Measurements from ENCODE around the gene ATAD3C. TPM values are rescaled to one million over a fixed set of nuclear protein-coding genes. Genes with fewer than 3 reads are reported as not detected.
"Not testable (repeated sequence)": the region's sequence is repeated elsewhere in the genome, so short reads cannot be mapped to it uniquely, and the experiment has no call there.

Gene ATAD3C
- total RNA-seq, 2 donors from 2014 or later = 1.4 to 2.1 TPM

GRCh38 chr1:1462318-1462966 lies 13.0 kb downstream of the ATAD3C start:
- H3K4me3 Mint-ChIP-seq = peak overlapping the region; percentile 61
- peak overlapping the region; percentile 73 for H3K27ac Mint-ChIP-seq
- ATAC-seq (replicated peaks) = peak; percentile 87
- no peaks in the 10 kb centered on the region for H3K9me3 Mint-ChIP-seq
- peaks cover 3% of the 10 kb centered on the region for H3K27me3 Mint-ChIP-seq
- H3K36me3 Mint-ChIP-seq (ENCODE audit: low read depth) = no peaks in the 10 kb centered on the region
- no peaks in the 10 kb centered on the region for H3K4me1 Mint-ChIP-seq

- Mint-ChIP-seq H3K4me1 (no peaks in the 10 kb centered on the region), H3K36me3 (ENCODE audit: low read depth) (no peaks in the 10 kb centered on the region), H3K27ac (no peak overlapping the region), H3K9me3 (no peaks in the 10 kb centered on the region), H3K4me3 (no peak overlapping the region), H3K27me3 (peaks cover 3% of the 10 kb centered on the region)
- no peak for ATAC-seq (replicated peaks)
Measured at GRCh38 chr1:1463312-1463711, 13.8 kb downstream of the ATAD3C start.

GRCh38 chr1:1468196-1468985 lies 18.9 kb downstream of the ATAD3C start:
- H3K27me3 Mint-ChIP-seq; H3K36me3 Mint-ChIP-seq (ENCODE audit: low read depth); H3K27ac Mint-ChIP-seq; H3K9me3 Mint-ChIP-seq; H3K4me3 Mint-ChIP-seq; H3K4me1 Mint-ChIP-seq; ATAC-seq (replicated peaks): not testable (repeated sequence)

- Mint-ChIP-seq H3K27me3 (no peaks in the 10 kb centered on the region), H3K36me3 (ENCODE audit: low read depth) (peaks cover 5% of the 10 kb centered on the region), H3K4me3 (peak overlapping the region; percentile 98), H3K4me1 (peaks cover 9% of the 10 kb centered on the region), H3K9me3 (no peaks in the 10 kb centered on the region), H3K27ac (peak overlapping the region; percentile 91)
- ATAC-seq (replicated peaks) = peak; percentile 4
Measured at GRCh38 chr1:1470626-1471388, 21.3 kb downstream of the ATAD3C start.

- no peaks in the 10 kb centered on the region for H3K27me3 Mint-ChIP-seq
- H3K9me3 Mint-ChIP-seq = no peaks in the 10 kb centered on the region
Measured at GRCh38 chr1:1471389-1472052, 22.0 kb downstream of the ATAD3C start, which contains the start of gene ATAD3B. Gene ATAD3B (plus strand): TSS chr1:1471765. CDS start chr1:1471885, 120 bp downstream.

GRCh38 chr1:1472053-1472876 lies 22.8 kb downstream of the ATAD3C start:
- H3K4me3 Mint-ChIP-seq = peak overlapping the region; percentile 98
- peak overlapping the region; percentile 36 for H3K27ac Mint-ChIP-seq

More at GRCh38 chr1:1471389-1472052, 22.0 kb downstream of the ATAD3C start, which contains the start of gene ATAD3B:
- Mint-ChIP-seq H3K4me3 (peak within 1 kb of the TSS; percentile 98), H3K27ac (peak within 1 kb of the TSS; percentile 91), H3K36me3 (ENCODE audit: low read depth) (peaks cover 9% of the 10 kb centered on the region), H3K4me1 (peaks cover 9% of the 10 kb centered on the region)
- peak; percentile 100 for ATAC-seq (replicated peaks)

GRCh38 chr1:1476011-1476410 lies 26.5 kb downstream of the ATAD3C start:
- ATAC-seq (replicated peaks); H3K27ac Mint-ChIP-seq; H3K4me1 Mint-ChIP-seq; H3K9me3 Mint-ChIP-seq; H3K27me3 Mint-ChIP-seq; H3K4me3 Mint-ChIP-seq: not testable (repeated sequence)
- H3K36me3 Mint-ChIP-seq (ENCODE audit: low read depth) = peaks cover 48% of the 10 kb centered on the region

More at GRCh38 chr1:1472053-1472876, 22.8 kb downstream of the ATAD3C start:
- H3K27me3 Mint-ChIP-seq, H3K4me1 Mint-ChIP-seq, H3K9me3 Mint-ChIP-seq: not testable (repeated sequence)
- ATAC-seq (replicated peaks) = peak; percentile 12
- H3K36me3 Mint-ChIP-seq (ENCODE audit: low read depth) = peaks cover 16% of the 10 kb centered on the region

- Mint-ChIP-seq H3K27ac (no peak overlapping the region), H3K4me1 (peaks cover 7% of the 10 kb centered on the region), H3K4me3 (no peak overlapping the region), H3K36me3 (ENCODE audit: low read depth) (peaks cover 54% of the 10 kb centered on the region), H3K9me3 (no peaks in the 10 kb centered on the region), H3K27me3 (no peaks in the 10 kb centered on the region)
- ATAC-seq (replicated peaks) = no peak
Measured at GRCh38 chr1:1477206-1477605, 27.7 kb downstream of the ATAD3C start.

GRCh38 chr1:1479547-1480487 lies 30.3 kb downstream of the ATAD3C start:
- no peaks in the 10 kb centered on the region for H3K9me3 Mint-ChIP-seq
- H3K36me3 Mint-ChIP-seq (ENCODE audit: low read depth) = peaks cover 73% of the 10 kb centered on the region
- H3K27ac Mint-ChIP-seq = no peak overlapping the region
- H3K27me3 Mint-ChIP-seq = no peaks in the 10 kb centered on the region
- ATAC-seq (replicated peaks) = no peak
- H3K4me1 Mint-ChIP-seq = peaks cover 7% of the 10 kb centered on the region
- no peak overlapping the region for H3K4me3 Mint-ChIP-seq

GRCh38 chr1:1480488-1480867 lies 31.0 kb downstream of the ATAD3C start:
- not testable (repeated sequence) for H3K4me3 Mint-ChIP-seq; ATAC-seq (replicated peaks); H3K27me3 Mint-ChIP-seq; H3K9me3 Mint-ChIP-seq; H3K27ac Mint-ChIP-seq; H3K4me1 Mint-ChIP-seq
- peaks cover 73% of the 10 kb centered on the region for H3K36me3 Mint-ChIP-seq (ENCODE audit: low read depth)

- H3K9me3 Mint-ChIP-seq; H3K27me3 Mint-ChIP-seq; ATAC-seq (replicated peaks); H3K27ac Mint-ChIP-seq; H3K4me3 Mint-ChIP-seq; H3K4me1 Mint-ChIP-seq: not testable (repeated sequence)
- peaks cover 65% of the 10 kb centered on the region for H3K36me3 Mint-ChIP-seq (ENCODE audit: low read depth)
Measured at GRCh38 chr1:1481811-1482210, 32.3 kb downstream of the ATAD3C start.

- Mint-ChIP-seq H3K9me3 (no peaks in the 10 kb centered on the region), H3K36me3 (ENCODE audit: low read depth) (peaks cover 58% of the 10 kb centered on the region), H3K4me3 (no peak overlapping the region), H3K4me1 (peaks cover 7% of the 10 kb centered on the region), H3K27me3 (no peaks in the 10 kb centered on the region), H3K27ac (no peak overlapping the region)
- ATAC-seq (replicated peaks) = no peak
Measured at GRCh38 chr1:1482856-1483255, 33.4 kb downstream of the ATAD3C start.

GRCh38 chr1:1483714-1484113 lies 34.2 kb downstream of the ATAD3C start:
- ATAC-seq (replicated peaks) = no peak
- Mint-ChIP-seq H3K27me3 (no peaks in the 10 kb centered on the region), H3K4me3 (no peak overlapping the region), H3K27ac (no peak overlapping the region), H3K36me3 (ENCODE audit: low read depth) (peaks cover 60% of the 10 kb centered on the region), H3K4me1 (peaks cover 7% of the 10 kb centered on the region), H3K9me3 (no peaks in the 10 kb centered on the region)
